ENCODE measurements around the gene PRIM2.
"Not testable (repeated sequence)": the region's sequence is repeated elsewhere in the genome, so short reads cannot be mapped to it uniquely, and the experiment has no call there.

The PRIM2 gene

DNA sequence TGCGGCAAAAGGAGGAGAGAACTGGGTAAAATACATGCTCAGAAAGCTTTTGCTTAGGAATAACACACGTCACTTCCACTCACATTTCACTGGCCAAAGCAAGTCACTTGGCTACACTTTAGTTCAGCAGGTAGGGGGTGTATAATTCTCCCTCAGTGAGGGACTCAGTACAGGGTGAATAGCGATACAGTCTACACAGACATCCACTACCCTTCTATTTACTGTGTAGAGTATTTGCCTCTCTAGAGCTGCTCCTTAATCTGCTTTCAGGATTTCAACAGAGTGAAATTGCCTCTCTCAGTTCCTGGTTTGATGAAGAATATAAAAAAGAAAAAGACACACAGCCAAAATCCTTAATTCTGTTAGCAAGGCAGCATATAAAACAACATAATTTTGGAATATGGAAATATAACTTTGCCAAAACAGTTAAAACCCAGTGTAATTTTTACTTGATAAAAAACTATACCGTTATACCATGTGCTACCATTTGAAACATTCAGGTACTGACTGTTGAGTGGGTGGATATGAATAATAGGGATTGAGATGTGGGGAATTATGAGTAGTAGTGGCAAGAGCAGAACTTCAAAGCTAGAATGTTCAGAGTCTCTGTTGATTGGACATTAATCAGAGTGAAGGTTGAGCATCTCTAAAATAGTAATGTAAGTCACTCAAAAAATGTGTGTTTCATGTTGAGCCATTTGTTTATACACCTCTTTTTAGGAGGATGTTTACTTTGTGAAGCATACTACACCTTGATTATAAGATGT, 51.7 kb downstream of the PRIM2 start:
- DNase-seq, result not testable (repeated sequence)

DNA sequence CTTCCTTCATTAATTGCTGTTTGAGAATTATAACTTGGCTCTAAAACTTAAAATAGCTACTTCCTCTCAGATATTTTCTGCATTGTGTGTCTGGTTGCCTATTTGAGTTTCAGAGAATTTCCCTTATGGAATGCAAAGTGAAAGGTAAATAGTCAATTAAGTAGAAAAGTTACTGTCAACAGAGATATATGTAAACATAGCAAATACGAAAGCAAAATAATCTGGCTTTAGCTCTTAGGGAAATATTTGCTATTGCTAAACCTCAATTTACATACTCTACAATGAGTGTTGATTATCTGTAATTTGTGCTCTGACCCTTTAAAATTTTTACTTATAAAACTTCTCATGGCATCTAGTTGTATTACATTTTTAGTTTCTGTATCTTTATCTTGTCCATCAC, 54.3 kb downstream of the PRIM2 start:
- DNase-seq, result not testable (repeated sequence)

DNA sequence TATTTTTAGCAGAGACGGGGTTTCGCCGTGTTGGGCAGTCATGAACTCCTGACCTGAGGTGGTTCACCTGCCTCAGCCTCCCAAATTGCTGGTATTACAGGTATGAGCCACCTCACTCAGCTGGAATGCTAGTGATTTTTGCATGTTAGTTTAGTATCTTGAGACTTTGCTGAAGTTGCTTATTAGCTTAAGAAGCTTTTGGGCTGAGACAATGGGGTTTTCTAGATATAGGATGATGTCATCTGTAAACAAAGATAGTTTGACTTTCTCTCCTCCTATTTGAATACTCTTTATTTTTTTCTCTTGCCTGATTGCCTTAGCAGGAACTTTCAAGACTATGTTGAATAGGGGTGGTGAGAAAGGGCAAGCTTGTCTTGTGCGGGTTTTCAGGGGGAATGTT, 57.3 kb downstream of the PRIM2 start:
- not testable (repeated sequence) for DNase-seq

DNA sequence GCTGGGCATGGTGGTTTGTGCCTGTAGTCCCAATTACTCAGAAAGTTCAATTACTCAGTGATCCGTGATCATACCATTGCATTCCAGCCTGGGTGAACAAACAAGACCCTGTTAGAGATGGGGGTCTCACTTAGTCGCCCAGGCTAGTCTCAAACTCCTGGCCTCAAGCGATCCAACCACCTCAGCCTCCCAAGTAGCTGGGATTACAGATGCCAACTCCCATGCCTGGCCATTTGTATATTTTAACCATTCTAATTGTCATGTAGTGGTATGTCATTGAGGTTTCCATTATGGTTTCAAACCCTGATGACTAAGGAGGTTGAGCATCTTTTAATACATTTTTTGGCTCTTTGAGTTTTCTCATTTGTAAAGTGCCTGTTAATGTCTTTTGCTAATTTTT, 58.7 kb downstream of the PRIM2 start:
- not testable (repeated sequence) for DNase-seq

DNA sequence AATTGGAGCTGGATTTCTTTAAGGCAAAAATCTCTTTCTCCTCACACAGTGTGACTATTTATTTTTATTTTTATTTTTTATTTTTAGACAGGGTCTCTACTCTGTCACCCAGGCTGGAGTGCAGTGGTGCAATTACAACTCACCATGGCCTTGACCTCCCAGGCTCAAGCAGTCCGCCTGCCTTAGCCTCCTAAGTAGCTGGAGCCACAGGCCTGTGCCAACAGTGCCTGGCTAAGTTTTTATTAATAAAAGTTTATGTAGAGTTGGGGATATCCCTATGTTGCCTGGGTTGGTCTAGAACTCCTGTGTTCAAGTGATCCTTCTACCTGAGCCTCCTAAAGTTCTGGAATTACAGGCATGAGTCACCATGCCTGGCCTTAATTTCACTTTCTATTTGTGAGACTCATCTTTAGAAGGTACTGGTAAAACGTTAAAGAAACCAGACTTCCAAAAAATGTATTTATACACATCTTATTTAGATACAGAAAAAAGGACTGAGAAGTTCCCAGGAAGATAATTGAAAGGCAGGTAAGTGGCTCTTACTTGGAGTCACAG, 71.7 kb downstream of the PRIM2 start:
- DNase-seq, result not testable (repeated sequence)

DNA sequence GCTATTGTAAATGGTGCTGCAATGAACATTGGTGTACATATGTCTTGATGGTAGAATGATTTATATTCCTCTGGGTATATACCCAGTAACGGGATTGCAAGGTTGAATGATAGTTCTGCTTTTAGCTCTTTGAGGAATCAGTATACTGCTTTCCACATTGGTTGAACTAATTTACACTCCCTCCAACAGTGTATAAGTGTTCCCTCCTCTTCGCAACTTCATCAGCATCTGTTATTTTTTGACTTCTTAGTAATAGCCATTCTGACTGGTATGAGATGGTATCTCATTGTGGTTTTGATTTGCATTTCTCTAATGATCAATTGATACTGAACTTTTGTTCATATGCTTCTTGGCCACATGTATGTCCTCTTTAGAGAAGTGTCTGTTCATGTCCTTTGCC, 73.4 kb downstream of the PRIM2 start:
- not testable (repeated sequence) for DNase-seq

DNA sequence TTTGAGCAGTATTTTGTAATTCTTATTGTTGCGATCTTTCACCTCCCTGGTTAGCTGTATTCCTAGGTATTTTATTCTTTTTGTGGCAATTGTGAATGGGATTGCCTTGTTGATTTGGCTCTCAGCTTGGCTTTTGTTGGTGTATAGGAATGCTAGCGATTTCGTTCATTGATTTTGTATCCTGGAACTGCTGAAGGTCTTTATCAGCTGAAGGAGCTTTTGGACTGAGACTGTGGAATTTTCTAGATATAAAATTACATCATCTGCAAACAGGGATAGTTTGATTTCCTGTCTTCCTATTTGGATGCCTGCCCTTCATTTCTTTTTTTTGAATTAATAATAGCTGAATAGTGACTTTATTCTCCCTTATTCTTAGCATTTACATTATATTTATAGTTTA, 74.6 kb downstream of the PRIM2 start:
- not testable (repeated sequence) for DNase-seq

DNA sequence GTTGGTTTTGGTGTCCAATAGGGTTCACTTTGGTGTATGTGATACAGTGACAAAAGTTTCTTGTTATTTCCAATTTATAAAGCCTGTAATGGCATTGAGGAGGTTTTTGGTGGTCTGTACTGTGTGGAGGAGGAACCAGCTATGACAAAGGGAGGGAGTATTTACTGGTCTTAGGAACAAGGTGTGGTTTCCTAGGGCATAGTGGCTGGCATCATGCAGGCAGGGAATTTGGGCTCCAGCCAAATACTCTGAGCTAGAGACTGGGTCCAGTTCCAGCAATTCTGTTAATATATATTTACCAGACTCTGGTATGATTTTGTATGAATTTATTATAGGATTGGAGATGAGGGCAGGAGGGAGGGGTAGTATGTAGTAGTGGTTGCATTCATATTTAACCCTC, 101.9 kb downstream of the PRIM2 start:
- not testable (repeated sequence) for DNase-seq

DNA sequence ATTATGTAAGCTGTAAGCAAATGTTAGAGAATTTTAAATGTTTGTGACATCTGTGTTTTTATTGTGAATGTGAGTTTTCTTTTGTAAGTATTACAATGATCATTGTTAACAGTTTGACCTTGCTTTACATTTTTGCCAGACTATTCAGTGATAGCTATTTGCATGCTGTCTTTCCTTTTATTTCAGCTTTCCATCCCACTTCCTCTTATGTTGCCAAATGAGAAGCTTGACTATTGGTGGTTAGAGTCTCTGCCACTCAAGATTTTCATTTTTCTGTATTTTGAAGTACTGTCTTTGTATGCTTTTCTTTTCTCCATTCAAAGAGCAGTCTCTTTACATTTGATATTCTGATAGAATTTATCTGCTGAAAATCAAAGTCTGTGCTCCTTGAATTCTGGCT, 104.1 kb downstream of the PRIM2 start:
- no peak for DNase-seq

DNA sequence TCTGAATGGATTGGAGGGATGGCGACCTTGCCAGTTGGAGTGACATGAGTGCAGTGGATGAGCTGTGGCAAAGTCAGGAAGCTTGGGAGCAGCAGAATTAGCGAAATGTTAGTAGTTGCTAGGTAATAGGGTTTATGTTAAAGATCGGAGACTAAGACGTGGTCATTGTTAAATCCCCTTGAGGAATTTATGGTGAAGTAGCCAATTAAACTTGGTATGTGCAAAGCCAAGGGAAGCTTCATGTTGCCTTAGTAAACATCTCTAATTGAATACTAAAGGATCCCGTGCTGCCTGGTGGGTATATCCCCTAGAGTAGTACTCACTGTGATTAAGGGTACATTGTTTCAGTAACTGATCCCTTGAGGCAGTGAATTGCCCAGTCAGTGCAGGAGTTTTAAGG, 106.0 kb downstream of the PRIM2 start:
- DNase-seq, result no peak

DNA sequence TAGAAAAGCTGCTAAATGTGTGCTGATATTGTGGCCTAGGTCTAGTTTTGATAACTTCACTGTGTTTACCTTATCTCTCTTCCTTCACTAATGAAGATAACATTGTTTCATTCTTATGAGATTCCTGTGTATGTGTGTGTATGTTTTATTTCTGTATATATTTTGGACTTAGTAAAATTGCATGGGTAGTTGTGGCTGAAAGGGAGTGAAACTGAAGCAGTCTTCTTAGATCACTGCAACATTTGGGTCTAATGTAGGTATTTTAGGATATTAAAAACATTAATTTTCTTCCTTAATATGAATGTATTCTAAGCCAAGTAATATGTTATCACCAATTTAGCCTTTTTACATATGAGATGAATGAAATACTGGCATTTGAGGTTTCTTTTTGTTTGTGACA, 114.3 kb downstream of the PRIM2 start:
- DNase-seq, result not testable (repeated sequence)

DNA sequence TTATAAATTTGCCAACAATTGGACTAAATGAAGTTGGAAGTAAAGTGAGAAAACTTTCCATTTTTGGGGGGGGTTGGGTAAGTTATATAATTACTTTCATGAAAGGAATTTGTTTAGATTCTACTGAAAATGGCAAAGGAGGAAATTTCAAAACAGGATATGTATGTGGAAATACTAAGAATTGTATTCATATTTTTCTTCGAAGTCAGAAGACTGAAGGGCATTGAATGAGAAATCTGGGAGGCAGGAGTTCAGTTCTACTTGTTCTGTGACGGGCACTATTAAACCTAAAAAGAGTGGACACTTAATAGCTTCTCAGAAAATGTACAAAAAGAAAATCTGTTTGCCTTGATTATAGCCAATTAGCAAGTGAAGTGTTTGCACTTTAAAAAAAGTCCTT, 114.7 kb downstream of the PRIM2 start:
- no peak for DNase-seq

DNA sequence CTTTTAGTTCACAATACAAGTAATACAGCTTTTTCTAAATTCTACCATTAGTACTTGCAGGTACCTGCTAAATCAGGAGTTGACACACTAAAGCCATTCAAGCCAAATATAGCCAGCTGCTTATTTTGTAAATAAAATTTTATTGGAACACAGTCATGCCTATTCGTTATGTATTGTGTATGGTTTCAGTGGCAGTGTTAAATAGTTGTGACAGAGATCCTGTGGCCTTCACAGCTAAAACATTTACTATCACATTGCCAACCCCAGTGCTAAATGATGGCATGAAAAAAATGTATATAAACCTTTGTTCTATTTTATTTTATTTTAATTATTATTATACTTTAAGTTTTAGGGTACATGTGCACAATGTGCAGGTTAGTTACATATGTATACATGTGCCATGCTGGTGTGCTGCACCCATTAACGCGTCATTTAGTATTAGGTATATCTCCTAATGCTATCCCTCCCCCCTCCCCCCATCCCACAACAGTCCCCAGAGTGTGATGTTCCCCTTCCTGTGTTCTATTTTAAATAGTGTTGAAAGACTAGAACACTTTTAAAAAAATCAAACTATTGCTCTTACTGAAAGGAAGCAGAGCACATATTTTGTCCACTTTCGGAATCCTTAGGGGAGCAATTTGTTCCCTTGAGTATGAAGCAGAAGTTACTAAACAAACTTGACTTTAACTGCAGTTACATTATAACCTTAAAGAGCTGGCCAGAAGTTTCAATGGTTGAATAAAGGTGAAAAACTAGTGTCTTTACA, 115.7 kb downstream of the PRIM2 start:
- no peak for DNase-seq

DNA sequence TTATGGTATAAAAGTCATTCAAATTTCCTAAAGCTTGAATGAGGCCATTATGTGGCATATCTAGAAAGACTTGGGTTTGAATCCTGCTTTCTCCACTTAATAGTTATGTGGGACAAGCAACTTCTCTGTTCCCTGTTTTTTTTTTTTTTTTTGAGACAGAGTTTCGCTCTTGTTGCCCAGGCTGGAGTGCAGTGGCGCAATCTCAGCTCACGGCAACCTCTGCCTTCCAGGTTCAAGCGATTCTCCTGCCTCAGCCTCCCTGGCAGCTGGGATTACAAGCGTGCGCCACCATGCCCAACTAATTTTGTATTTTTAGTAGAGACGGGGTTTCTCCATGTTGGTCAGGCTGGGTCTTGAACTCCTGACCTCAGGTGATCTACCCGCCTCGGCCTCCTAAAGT, 116.4 kb downstream of the PRIM2 start:
- not testable (repeated sequence) for DNase-seq

DNA sequence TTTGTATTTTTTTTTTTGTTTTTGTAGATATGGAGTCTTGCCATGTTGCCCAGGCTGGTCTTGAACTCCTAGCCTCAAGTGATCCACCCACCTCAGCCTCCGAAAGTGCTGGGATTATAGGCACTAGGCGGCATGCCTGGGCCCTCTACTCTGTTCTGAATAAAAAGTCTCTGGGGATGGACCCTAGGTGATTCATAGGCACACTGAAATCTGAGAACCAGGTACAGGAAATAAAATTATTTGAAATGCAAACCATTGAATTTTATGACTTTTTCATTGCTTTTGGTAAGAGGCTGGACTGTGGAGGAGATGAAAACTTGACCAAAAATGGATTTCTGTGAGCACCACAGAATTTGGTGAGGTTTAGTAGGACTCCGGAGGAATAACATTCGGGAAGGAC, 117.5 kb downstream of the PRIM2 start:
- no peak for DNase-seq

DNA sequence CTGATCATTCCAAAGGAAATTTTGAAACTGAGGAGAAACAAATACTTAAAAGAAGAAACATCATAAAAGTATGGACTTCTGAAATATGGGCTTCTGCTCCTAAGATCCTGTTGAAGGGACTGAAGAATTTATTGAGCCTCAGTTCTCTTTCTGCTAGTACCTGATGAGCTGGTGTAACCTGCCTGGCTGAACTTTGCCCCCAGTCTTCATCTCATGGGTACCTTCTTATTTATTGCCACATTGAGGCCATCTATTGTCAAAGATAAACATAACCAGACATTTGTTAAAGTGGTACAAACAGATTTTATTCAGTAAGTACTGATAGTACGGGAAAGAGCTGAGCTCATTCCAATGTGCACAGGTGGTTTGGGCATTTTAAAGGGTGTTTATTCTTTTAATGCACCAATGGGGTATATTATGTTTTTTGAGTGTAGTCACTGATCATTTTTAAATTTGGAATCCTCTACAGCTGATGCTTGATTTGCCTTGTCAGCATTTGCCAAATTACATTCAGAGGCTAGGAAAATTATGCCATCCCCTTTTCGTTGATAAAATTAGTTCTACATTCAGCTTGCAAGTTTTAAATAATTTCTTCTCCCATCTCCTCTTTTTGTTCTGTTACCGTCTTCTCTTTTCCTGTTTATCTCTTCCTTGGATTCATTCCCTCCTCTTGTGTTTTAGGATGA, 118.2 kb downstream of the PRIM2 start:
- no peak for DNase-seq

DNA sequence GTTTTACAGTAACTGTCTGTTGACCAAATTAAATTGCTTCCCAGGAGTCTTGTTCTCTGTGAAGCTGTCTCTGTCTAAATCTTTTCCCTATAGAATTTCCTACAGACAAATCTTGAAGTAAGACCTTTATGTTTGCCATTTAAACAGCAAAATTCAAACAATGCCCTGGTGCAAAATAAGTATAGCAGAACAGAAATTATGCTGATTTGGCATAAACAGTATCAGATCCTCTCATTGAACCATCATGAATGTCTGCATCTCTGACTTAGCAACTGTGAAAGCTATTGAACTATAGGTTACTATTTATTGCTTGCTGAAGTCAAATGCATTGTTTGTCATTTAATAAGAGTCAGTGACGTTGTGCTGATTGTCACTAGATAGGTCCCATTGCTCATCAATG, 123.3 kb downstream of the PRIM2 start:
- not testable (repeated sequence) for DNase-seq

DNA sequence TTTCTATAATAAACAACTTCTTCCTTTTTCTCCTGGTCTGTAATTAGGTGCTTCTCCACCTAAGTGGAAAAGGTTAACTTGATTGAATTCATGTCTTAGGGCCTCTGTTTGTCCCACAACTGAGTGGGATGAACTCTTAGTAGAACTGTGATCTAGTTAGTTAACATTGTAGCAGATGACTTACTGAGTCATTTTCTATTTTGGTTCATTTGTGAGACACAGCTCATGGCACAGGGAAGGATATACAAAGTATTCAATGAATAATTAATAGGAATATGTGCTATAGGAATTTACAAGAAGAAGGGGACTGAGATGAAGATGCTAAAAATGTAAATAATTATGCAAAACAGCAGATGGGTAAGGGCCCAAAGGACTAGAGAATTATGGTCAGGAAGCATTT, 124.7 kb downstream of the PRIM2 start:
- not testable (repeated sequence) for DNase-seq

DNA sequence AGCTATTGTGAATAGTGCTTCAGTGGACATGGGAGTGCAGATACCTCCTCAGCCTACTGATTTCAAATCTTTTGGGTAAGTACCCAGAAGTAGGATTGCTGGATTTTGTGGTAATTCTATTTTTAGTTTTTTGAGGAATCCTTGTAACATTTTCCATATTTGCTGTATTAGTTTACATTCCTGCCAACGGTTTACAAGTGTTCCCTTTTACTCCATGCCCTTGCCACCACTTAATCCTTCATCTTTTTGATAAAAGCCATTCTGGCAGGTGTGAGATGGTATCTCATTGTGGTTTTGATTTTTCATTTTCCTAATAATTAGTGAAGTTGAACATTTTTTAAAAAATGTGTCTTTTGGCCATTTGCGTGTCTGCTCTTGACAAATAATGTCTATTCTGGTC, 125.8 kb downstream of the PRIM2 start:
- not testable (repeated sequence) for DNase-seq

DNA sequence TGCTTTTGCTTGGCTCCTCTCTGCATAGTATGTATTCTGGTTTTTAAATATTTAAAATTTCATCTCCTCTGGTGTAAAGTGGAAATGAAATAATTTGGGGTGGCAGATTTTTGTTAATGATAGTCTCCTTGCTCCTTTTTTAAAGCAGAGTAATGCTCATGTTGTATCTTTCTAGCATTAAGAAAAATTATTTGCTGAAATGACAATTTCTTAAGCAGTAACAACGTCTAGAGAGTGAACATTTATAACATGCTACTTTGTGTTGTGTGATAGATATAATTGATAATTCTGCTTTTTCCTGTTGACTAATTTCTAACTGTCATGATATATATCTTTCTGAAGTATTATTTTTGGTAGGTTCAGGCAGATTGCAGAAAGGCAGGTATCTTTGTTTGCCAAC, 127.4 kb downstream of the PRIM2 start:
- not testable (repeated sequence) for DNase-seq

DNA sequence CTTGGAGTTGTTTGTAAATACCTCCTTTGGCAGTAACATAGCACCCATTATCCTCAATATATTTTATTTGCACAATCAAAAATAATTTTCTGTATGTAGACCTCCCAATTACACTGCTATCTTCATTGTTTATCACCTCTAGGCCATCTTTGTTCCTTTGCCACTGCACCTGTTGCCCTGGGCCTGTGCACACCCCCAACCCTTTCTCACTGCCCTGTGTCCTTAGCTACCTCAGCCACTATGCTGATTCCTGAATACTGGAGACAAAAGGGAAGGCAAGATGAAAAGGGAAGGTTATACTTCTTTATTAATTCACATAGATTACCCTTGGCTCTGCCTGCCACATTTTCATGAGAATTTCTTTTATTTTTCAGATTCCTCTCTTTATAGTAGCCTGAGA, 127.9 kb downstream of the PRIM2 start:
- not testable (repeated sequence) for DNase-seq

DNA sequence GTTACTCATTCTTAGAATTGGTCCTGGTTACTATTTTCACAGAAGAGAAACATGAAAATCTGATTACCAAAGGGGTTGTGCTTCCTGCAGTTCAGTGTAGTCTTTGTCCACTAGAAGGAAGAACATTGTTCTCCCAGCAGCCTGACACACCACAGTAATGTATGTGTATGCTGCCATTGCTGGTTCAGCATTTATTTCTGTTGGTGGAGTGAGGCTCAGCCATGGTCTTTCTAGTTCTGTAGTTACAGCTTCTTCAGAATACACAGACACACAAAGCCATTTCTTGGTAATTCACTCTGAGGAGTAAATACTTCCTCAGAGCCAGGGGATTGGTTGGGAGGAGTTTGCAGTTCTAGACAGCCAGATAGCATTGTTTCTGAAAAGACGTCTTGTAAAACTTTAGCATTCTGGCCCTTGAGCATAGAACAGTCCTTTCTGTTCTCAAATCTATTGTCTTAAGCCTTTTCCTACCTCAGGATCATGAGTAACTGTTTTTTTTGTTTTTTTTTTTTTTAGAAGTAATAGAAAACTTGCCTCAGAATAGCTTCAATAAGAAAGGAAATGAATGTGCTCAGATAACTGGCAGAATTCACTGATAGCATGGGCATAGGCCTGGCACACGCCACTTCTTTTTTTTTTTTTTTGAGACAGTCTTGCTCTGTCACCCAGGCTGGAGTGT, 128.5 kb downstream of the PRIM2 start:
- DNase-seq, result not testable (repeated sequence)

Measured in activated T-cell treated with anti-CD3 and anti-CD28 coated beads, Interleukin-2, amount 50 U/mL, for 48 hours (primary cell).